Activated CD8-positive, alpha-beta T cell treated with anti-CD3 and anti-CD28 coated beads for 36 hours (primary cell): Measurements from ENCODE around the gene DRD1. TPM values are rescaled to one million over a fixed set of nuclear protein-coding genes. Genes with fewer than 3 reads are reported as not detected.
A peak's percentile ranks its signal among the peaks of the same experiment; 100 is the strongest.

ENCODE experiments used
- ATAC-seq: fragments of 200-7000 bp; cut with Tn5 transposase; one replicate; pipeline ENCODE4 v1.10.0; 2021; ENCODE audit warnings: mild to moderate bottlenecking, moderate library complexity
- CTCF ChIA-PET: fragments of 350-600 bp; sonication (Branson Sonifier 250); formaldehyde crosslinking; loops from one replicate; lab custom pipeline; 2021; ENCODE audit warnings: antibody characterized with exemption; lab: Charles Lee
- POLR2A ChIA-PET: fragments of 350-600 bp; sonication (Branson Sonifier 250); formaldehyde crosslinking; loops from one replicate; lab custom pipeline; 2021; ENCODE audit warnings: antibody characterized with exemption; lab: Charles Lee
- DNase-seq: peaks from one replicate; pipeline ENCODE4 v3.0.0-alpha.2; 2020
- H3K27ac Mint-ChIP-seq: one replicate; pipeline ENCODE4 v1.8.0; 2021; ENCODE audit warnings: mild to moderate bottlenecking, mixed read lengths
- H3K27me3 Mint-ChIP-seq: one replicate; pipeline ENCODE4 v1.8.0; 2021; ENCODE audit warnings: mixed read lengths
- H3K36me3 Mint-ChIP-seq: one replicate; pipeline ENCODE4 v1.8.0; 2021; ENCODE audit warnings: low read depth, mixed read lengths
- H3K4me1 Mint-ChIP-seq: one replicate; pipeline ENCODE4 v1.8.0; 2021; ENCODE audit warnings: low read depth, mixed read lengths
- H3K4me3 Mint-ChIP-seq: one replicate; pipeline ENCODE4 v1.8.0; 2021; ENCODE audit warnings: mild to moderate bottlenecking, moderate library complexity, mixed read lengths
- H3K9me3 Mint-ChIP-seq: one replicate; pipeline ENCODE4 v1.8.0; 2021; ENCODE audit warnings: mixed read lengths
- intact Hi-C: fragments of 100-400 bp; cut with micrococcal nuclease; formaldehyde crosslinking; loops from one replicate; pipeline ENCODE4 v1.10.0; 2022
- total RNA-seq, 2 experiments: library from RNA; stranded (reverse); gene quantifications; one replicate each; pipeline ENCODE4 v1.2.3, GENCODE V29; 2021
- TF ChIP-seq, protein P1 (sequence below): fragments of 200-600 bp; IDR thresholded peaks from one replicate; pipeline ENCODE4 v1.8.0; 2022; ENCODE audit warnings: antibody characterized with exemption, mild to moderate bottlenecking

Gene DRD1
- total RNA-seq, 2 experiments from 2014 or later = not detected

DNA sequence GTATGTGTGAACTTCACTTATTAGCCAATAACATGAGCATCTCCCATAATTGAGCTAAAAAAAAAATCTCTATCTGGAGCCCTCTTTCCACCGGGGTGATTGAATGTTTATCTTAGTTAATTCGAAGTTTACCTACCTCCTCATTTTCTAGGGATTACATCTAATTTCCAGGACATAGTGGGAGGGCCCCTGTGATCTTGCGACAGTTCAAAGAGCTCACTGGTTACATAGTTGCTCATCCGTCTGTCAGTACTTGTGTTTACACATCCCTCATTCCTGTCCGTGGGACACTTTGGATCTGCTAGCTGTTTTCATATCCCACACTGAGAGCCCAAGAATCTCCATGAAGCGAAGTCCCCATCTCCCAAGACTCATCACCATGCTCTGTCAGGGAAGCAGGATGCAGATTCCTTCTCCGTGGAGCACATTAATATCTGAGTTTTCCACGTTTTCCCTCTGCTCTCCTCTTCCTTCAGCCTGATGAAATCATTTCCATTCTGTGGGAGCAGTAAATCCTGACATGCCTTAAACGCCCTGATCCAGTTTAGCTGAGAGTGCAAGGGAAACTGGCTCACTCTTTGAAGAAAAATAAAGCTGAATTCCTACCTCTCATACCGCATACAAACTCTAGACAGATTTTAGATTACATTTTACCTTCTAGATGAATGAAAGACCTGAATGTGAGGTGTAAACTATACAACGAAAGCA lies 24.2 kb upstream of the DRD1 start:
- POLR2A ChIA-PET = interaction anchor here (1.7 kb wide), 1 partner anchor 10 kb away, joined by 5 read pairs; the partner anchor contains the start of gene SFXN1
- Mint-ChIP-seq H3K27ac (no peak overlapping the region), H3K27me3 (no peaks in the 10 kb centered on the region), H3K9me3 (peaks cover 3% of the 10 kb centered on the region), H3K4me3 (no peak overlapping the region), H3K4me1 (peaks cover 31% of the 10 kb centered on the region), H3K36me3 (no peaks in the 10 kb centered on the region)
- ATAC-seq (no peak), DNase-seq (no peak)
- CTCF ChIA-PET = interaction anchor here (5.8 kb wide), 1 partner anchor 9 kb away, joined by 87 read pairs; the partner anchor contains the start of gene SFXN1
- TF ChIP-seq, protein P1, sequence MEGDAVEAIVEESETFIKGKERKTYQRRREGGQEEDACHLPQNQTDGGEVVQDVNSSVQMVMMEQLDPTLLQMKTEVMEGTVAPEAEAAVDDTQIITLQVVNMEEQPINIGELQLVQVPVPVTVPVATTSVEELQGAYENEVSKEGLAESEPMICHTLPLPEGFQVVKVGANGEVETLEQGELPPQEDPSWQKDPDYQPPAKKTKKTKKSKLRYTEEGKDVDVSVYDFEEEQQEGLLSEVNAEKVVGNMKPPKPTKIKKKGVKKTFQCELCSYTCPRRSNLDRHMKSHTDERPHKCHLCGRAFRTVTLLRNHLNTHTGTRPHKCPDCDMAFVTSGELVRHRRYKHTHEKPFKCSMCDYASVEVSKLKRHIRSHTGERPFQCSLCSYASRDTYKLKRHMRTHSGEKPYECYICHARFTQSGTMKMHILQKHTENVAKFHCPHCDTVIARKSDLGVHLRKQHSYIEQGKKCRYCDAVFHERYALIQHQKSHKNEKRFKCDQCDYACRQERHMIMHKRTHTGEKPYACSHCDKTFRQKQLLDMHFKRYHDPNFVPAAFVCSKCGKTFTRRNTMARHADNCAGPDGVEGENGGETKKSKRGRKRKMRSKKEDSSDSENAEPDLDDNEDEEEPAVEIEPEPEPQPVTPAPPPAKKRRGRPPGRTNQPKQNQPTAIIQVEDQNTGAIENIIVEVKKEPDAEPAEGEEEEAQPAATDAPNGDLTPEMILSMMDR = no peak
- intact Hi-C loops = no loop called here

DNA sequence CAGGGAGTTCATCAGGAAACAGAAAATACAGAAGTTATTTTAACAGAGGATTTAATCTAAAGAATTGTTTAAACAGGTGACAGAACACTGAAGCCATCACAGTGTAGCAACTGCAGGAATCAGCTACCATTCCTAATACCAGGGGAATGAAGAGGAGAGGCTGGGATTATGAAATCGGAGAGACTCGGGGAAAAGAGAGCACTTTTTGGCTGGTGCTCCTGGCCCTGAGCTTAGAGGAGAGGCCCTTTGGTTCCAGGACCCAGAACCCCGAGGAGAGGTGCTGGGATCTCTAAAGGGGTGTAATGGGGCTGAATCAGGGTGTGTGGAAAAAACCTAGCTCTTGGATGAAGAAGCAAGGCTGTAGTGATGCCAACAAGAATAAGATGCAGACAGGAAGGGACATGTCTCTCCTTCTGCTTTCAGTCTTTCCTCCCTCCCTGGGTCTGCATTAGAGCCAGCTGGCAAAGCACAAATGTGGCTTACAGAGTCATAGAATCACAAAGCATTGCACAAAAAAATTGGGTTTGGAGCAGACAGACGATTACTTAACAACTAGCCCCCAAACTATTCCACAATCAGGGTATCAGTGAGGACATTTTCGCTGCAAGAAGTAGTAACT lies 22.8 kb upstream of the DRD1 start:
- Mint-ChIP-seq H3K9me3 (peaks cover 3% of the 10 kb centered on the region), H3K4me3 (no peak overlapping the region), H3K27ac (no peak overlapping the region), H3K4me1 (peaks cover 28% of the 10 kb centered on the region), H3K36me3 (no peaks in the 10 kb centered on the region), H3K27me3 (no peaks in the 10 kb centered on the region)
- ChIA-PET CTCF (interaction anchor here (1.1 to 5.8 kb wide), 3 partner anchors 10 to 235 kb away, joined by 3 to 87 read pairs (median 14); partner anchors contain the start of gene SFXN1), POLR2A (interaction anchor here (0.9 to 1.7 kb wide), 2 partner anchors 9 to 11 kb away, joined by 3 to 5 read pairs; partner anchors contain the start of gene SFXN1)
- intact Hi-C loops = no loop called here
- ATAC-seq (no peak), DNase-seq (no peak)
- TF ChIP-seq, protein P1 = no peak

DNA sequence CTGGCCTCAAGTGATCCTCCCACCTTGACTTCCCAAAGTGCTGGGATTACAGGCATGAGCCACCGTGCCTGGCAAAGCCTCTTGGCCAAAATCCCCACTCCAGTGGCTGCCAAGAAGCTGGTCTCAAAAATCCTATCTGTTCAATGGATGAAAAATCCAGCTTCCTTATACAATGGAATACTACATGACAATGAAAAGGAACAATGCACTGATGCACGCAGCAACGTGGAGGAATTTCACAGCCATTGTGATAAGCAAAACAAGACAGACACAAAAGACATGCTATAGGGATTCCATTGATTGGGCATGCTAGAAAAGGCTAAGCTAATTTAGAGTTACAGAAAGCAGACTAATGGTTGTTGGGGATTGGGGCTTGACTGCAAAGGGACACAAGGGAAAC lies 21.3 kb upstream of the DRD1 start:
- ChIA-PET CTCF (interaction anchor here (0.6 to 5.8 kb wide), 35 partner anchors 9 to 467 kb away, joined by 3 to 87 read pairs (median 4); partner anchors contain the start of genes DRD1 and SFXN1), POLR2A (no interaction called here)
- Mint-ChIP-seq H3K36me3 (no peaks in the 10 kb centered on the region), H3K4me3 (no peak overlapping the region), H3K4me1 (peaks cover 22% of the 10 kb centered on the region), H3K27ac (no peak overlapping the region), H3K9me3 (peaks cover 3% of the 10 kb centered on the region), H3K27me3 (no peaks in the 10 kb centered on the region)
- no peak for ATAC-seq
- intact Hi-C loops = no loop called here
- DNase-seq = no peak
- TF ChIP-seq, protein P1 = no peak

DNA sequence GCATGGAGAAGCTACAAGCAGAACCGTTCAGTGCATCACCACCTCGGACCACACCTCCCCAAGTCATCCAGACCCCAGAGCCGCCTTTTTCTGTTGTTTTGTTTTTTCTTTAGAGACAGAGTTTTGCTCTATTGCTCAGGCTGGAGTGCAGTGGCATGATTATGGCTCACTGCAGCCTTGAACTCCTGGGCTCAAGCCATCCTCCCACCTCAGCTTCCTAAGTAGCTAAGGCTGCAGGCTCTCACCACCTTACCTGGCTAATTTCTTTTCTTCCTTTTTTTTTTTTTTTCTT lies 20.9 kb upstream of the DRD1 start:
- peak overlapping the region; percentile 53 for H3K27ac Mint-ChIP-seq
- intact Hi-C loops = no loop called here
- no peaks in the 10 kb centered on the region for H3K36me3 Mint-ChIP-seq
- no peaks in the 10 kb centered on the region for H3K27me3 Mint-ChIP-seq
- no peak overlapping the region for H3K4me3 Mint-ChIP-seq
- POLR2A ChIA-PET = interaction anchor here (1.2 kb wide), 1 partner anchor 12 kb away, joined by 5 read pairs; no protein-coding TSS in a partner anchor
- ATAC-seq (no peak), DNase-seq (no peak)
- peaks cover 3% of the 10 kb centered on the region for H3K9me3 Mint-ChIP-seq
- CTCF ChIA-PET = interaction anchor here (0.6 to 5.8 kb wide), 38 partner anchors 8 to 528 kb away, joined by 3 to 87 read pairs (median 4); partner anchors contain the start of genes DRD1 and SFXN1
- H3K4me1 Mint-ChIP-seq = peaks cover 24% of the 10 kb centered on the region
- TF ChIP-seq, protein P1 = peak; percentile 22
